K562 (cell line): ENCODE results near the gene SDCCAG8. TPM values are rescaled to one million over a fixed set of nuclear protein-coding genes. Genes with fewer than 3 reads are reported as not detected.

Experiments used
- DMBX1 ChIP-seq: fragments of 250-450 bp; sonication (Bioruptor Pico); IDR thresholded peaks from 2 replicates; pipeline ENCODE4 v1.8.0; 2022; ENCODE audit warnings: inconsistent platforms, mild to moderate bottlenecking, moderate library complexity, borderline replicate concordance
- FOXM1 ChIP-seq, 2 experiments: fragments of 450-650 bp in 1 of 2; sonication (generic) in 1 of 2; formaldehyde crosslinking in 1 of 2; IDR thresholded peaks; 2 replicates each; pipeline versions ENCODE4 v1.6.1 to v1.9.0; 2017 to 2022; ENCODE audit warnings: low read depth in 2 of 2, mild to moderate bottlenecking in 2 of 2, missing genetic modification reagents in 1 of 2, moderate library complexity in 1 of 2
- GTF2A2 ChIP-seq: IDR thresholded peaks from 2 replicates; pipeline ENCODE4 v1.6.1; 2016; ENCODE audit warnings: mild to moderate bottlenecking, missing genetic modification characterization, missing compliant biosample characterization
- HDAC6 ChIP-seq: IDR thresholded peaks from 2 replicates; pipeline ENCODE4 v1.6.1; 2012; ENCODE audit warnings: low read depth, mild to moderate bottlenecking, control low read depth, inconsistent platforms, low read length, moderate library complexity
- KLF16 ChIP-seq: IDR thresholded peaks from 2 replicates; pipeline ENCODE4 v1.6.1; 2016; ENCODE audit warnings: antibody characterized with exemption
- PCBP1 ChIP-seq: fragments of 200-400 bp; formaldehyde crosslinking; IDR thresholded peaks from 2 replicates; pipeline ENCODE4 v1.6.1; 2018; ENCODE audit warnings: mild to moderate bottlenecking, low read depth, low read length; ENCODE audit not compliant: poor library complexity, severe bottlenecking
- TSC22D4 ChIP-seq: fragments of 450-650 bp; IDR thresholded peaks from 2 replicates; pipeline ENCODE4 v1.6.1; 2016; ENCODE audit warnings: missing genetic modification characterization, missing biosample characterization, control low read depth
- VEZF1 ChIP-seq: fragments of 200-800 bp; sonication (Bioruptor generic); IDR thresholded peaks from 2 replicates; pipeline ENCODE4 v1.6.1; 2017; ENCODE audit warnings: missing genetic modification characterization, missing compliant biosample characterization
- ZFX ChIP-seq: sonication (generic); formaldehyde crosslinking; IDR thresholded peaks from 2 replicates; pipeline ENCODE4 v1.8.0; 2022; ENCODE audit warnings: mild to moderate bottlenecking, missing genetic modification reagents, moderate library complexity
- ZNF253 ChIP-seq: fragments of 250-450 bp; sonication (Bioruptor Pico); conservative IDR thresholded peaks from 2 replicates; pipeline ENCODE4 v1.6.1; 2021; ENCODE audit warnings: mild to moderate bottlenecking
- ZNF407 ChIP-seq: fragments of 450-650 bp; IDR thresholded peaks from 2 replicates; pipeline ENCODE4 v1.6.1; 2016; ENCODE audit warnings: low read depth
- polyA plus RNA-seq, 8 experiments: library from polyadenylated mRNA; depleted of rRNA in 4 of 8; stranded (reverse) in 5 of 8; unstranded in 3 of 8; fragments of >200 nt; fragmentation: Nextera tagmentation in 2 of 8; fragmentation: Illumina TruSeq in 1 of 8; extraction: Ambion mirVana in 2 of 8; extraction: Trizol in 1 of 8; gene quantifications; 2 replicates each; pipeline versions ENCODE4 v1.2.1 to v1.2.3, GENCODE V29; 2011 to 2014; ENCODE audit warnings: inconsistent platforms in 1 of 8, missing spikeins in 1 of 8
- total RNA-seq, 7 experiments: library from RNA; depleted of rRNA in 6 of 7; stranded (reverse); fragments of >200 nt in 6 of 7; fragmentation: Illumina TruSeq in 2 of 7; extraction: Trizol in 2 of 7; gene quantifications; 2 replicates each; pipeline versions ENCODE4 v1.2.1 to v1.2.3, GENCODE V29; 2011 to 2021; ENCODE audit warnings: low replicate concordance in 1 of 7

The SDCCAG8 gene
- total and polyA plus RNA-seq, 9 of the 15 experiments (the other 6 are each of a cell fraction or from before 2014, with no cell fraction given) = 17.9 to 36.7 (median 25.4) TPM

- TF ChIP-seq ZNF407 = no peak
- TF ChIP-seq DMBX1 (CRISPR knock-in tag) = no peak
- TF ChIP-seq TSC22D4 (tag) = no peak
- TF ChIP-seq GTF2A2 (tag) = no peak
- no peak for TF ChIP-seq PCBP1
- no peak for TF ChIP-seq HDAC6
- no peak for TF ChIP-seq ZNF253 (CRISPR knock-in tag)
- no peak for TF ChIP-seq VEZF1 (CRISPR knock-in tag)
- no peak for TF ChIP-seq ZFX
- no peak for TF ChIP-seq FOXM1 (IDR thresholded peaks at IDR 0.05; ENCODE audit: low read depth)
- TF ChIP-seq FOXM1 (CRISPR knock-in tag; IDR thresholded peaks at IDR 0.05; ENCODE audit: low read depth) = no peak
- no peak for TF ChIP-seq KLF16
- TF ChIP-seq, all 486 proteins: peak for 0
These were observed 60.6 kb downstream of the SDCCAG8 start (continued) for GRCh38 chr1:243316366-243316989.
